Smooth muscle cell (in vitro differentiated cells): Measurements from ENCODE around the gene PDE4B. TPM values are rescaled to one million over a fixed set of nuclear protein-coding genes. Genes with fewer than 3 reads are reported as not detected.

Experiments used
- DNase-seq: peaks from one replicate; lab custom pipeline; 2025; ENCODE audit not compliant: unreplicated experiment; lab: John Stamatoyannopoulos, UW
- H2AFZ ChIP-seq: fragments of 200-600 bp; sonication (generic); 2 replicates; pipeline ENCODE4 v1.6.0; 2016; ENCODE audit warnings: antibody characterized with exemption, low read depth, mild to moderate bottlenecking
- H3F3A ChIP-seq: fragments of 200-600 bp; sonication (generic); 2 replicates; pipeline ENCODE4 v1.6.0; 2017; ENCODE audit warnings: antibody characterized with exemption, low read depth
- H3K27ac ChIP-seq: fragments of 200-600 bp; sonication (generic); 2 replicates; pipeline ENCODE4 v1.5.1; 2016; ENCODE audit warnings: low read depth, mild to moderate bottlenecking
- H3K27me3 ChIP-seq: fragments of 200-600 bp; sonication (generic); 2 replicates; pipeline ENCODE4 v1.6.1; 2016; ENCODE audit warnings: low read depth, mild to moderate bottlenecking
- H3K36me3 ChIP-seq: fragments of 200-600 bp; sonication (generic); 2 replicates; pipeline ENCODE4 v1.5.1; 2016; ENCODE audit warnings: low read depth
- H3K4me1 ChIP-seq: fragments of 200-600 bp; sonication (generic); 2 replicates; pipeline ENCODE4 v1.5.1; 2016; ENCODE audit warnings: low read depth
- H3K4me2 ChIP-seq: fragments of 200-600 bp; sonication (generic); 2 replicates; pipeline ENCODE4 v1.6.0; 2016; ENCODE audit warnings: mild to moderate bottlenecking
- H3K4me3 ChIP-seq: fragments of 200-600 bp; sonication (generic); 2 replicates; pipeline ENCODE4 v1.5.1; 2016; ENCODE audit warnings: mild to moderate bottlenecking
- H3K79me2 ChIP-seq: fragments of 200-600 bp; sonication (generic); 2 replicates; pipeline ENCODE4 v1.6.0; 2016; ENCODE audit warnings: low read depth, mild to moderate bottlenecking
- H3K9ac ChIP-seq: fragments of 200-600 bp; sonication (generic); 2 replicates; pipeline ENCODE4 v1.6.0; 2016; ENCODE audit warnings: low read depth
- H3K9me3 ChIP-seq: fragments of 200-600 bp; sonication (generic); replicated peaks from 2 replicates; pipeline ENCODE4 v1.5.1; 2016; ENCODE audit warnings: low read depth
- H4K20me1 ChIP-seq: fragments of 200-600 bp; sonication (generic); 2 replicates; pipeline ENCODE4 v1.6.0; 2016; ENCODE audit warnings: low read depth
- CTCF ChIP-seq: fragments of 200-600 bp; sonication (generic); IDR thresholded peaks from 2 replicates; pipeline ENCODE4 v1.5.1; 2017; ENCODE audit warnings: borderline replicate concordance, mild to moderate bottlenecking, antibody characterized with exemption; ENCODE audit not compliant: insufficient read depth, poor library complexity, severe bottlenecking
- WGBS: methylation state at CpG from one replicate; pipeline ENCODE4 v1.1.7; 2016; ENCODE audit warnings: low lambda C conversion rate; 5-methylcytosine and 5-hydroxymethylcytosine counted together
- polyA plus RNA-seq: library from polyadenylated mRNA; unstranded; fragments of >200 nt; fragmentation: Nextera tagmentation; extraction: Ambion mirVana; gene quantifications from 2 replicates; pipeline ENCODE4 v1.2.1, GENCODE V29; 2016
- total RNA-seq: library from RNA; depleted of rRNA; stranded (reverse); fragments of >200 nt; gene quantifications from 2 replicates; pipeline ENCODE4 v1.2.3, GENCODE V29; 2014

PDE4B gene
- total and polyA plus RNA-seq, 2 experiments from 2014 or later = 18.5 to 24.8 TPM

- DNase-seq = no peak
- Histone ChIP-seq H3K4me1 (no peaks in the 10 kb centered on the region), H3K9me3 (no peaks in the 10 kb centered on the region), H3K79me2 (no peaks in the 10 kb centered on the region), H2AFZ (no peak overlapping the region), H3K27ac (no peak overlapping the region), H3F3A (no peaks in the 10 kb centered on the region), H3K27me3 (no peaks in the 10 kb centered on the region), H3K9ac (no peak overlapping the region), H3K4me3 (no peak overlapping the region), H3K36me3 (no peaks in the 10 kb centered on the region), H3K4me2 (no peak overlapping the region), H4K20me1 (no peaks in the 10 kb centered on the region)
- 75% methylated on average over 4 of the region's 4 CpGs for WGBS
- no peak for TF ChIP-seq CTCF
These were observed 277.5 kb downstream of the PDE4B start for GRCh38 chr1:66069976-66070876.

GRCh38 chr1:66073388-66073787 lies 280.7 kb downstream of the PDE4B start:
- no peak overlapping the region for H3K9ac ChIP-seq
- 85% methylated on average over 2 of the region's 2 CpGs for WGBS
- H3K27ac ChIP-seq = no peak overlapping the region
- no peaks in the 10 kb centered on the region for H4K20me1 ChIP-seq
- no peak overlapping the region for H2AFZ ChIP-seq
- no peaks in the 10 kb centered on the region for H3K9me3 ChIP-seq
- no peak for TF ChIP-seq CTCF
- no peaks in the 10 kb centered on the region for H3K36me3 ChIP-seq
- H3K4me2 ChIP-seq = no peak overlapping the region
- no peak for DNase-seq
- H3F3A ChIP-seq = no peaks in the 10 kb centered on the region
- H3K27me3 ChIP-seq = peaks cover under 1% of the 10 kb centered on the region
- H3K4me1 ChIP-seq = no peaks in the 10 kb centered on the region
- no peak overlapping the region for H3K4me3 ChIP-seq
- no peaks in the 10 kb centered on the region for H3K79me2 ChIP-seq

GRCh38 chr1:66074147-66074546 lies 281.5 kb downstream of the PDE4B start:
- DNase-seq = no peak
- Histone ChIP-seq H3K4me2 (no peak overlapping the region), H3K9me3 (no peaks in the 10 kb centered on the region), H3K27me3 (peaks cover 8% of the 10 kb centered on the region), H2AFZ (no peak overlapping the region), H3K9ac (no peak overlapping the region), H3K4me3 (no peak overlapping the region), H3F3A (no peaks in the 10 kb centered on the region), H3K4me1 (no peaks in the 10 kb centered on the region), H4K20me1 (no peaks in the 10 kb centered on the region), H3K36me3 (no peaks in the 10 kb centered on the region), H3K27ac (no peak overlapping the region), H3K79me2 (no peaks in the 10 kb centered on the region)
- 85% methylated on average over 2 of the region's 2 CpGs for WGBS
- TF ChIP-seq CTCF = no peak

- no peak for DNase-seq
- TF ChIP-seq CTCF = no peak
- no peak overlapping the region for H3K4me3 ChIP-seq
- H3K9me3 ChIP-seq = no peaks in the 10 kb centered on the region
- no peak overlapping the region for H2AFZ ChIP-seq
- H3K9ac ChIP-seq = no peak overlapping the region
- H3F3A ChIP-seq = no peaks in the 10 kb centered on the region
- H3K79me2 ChIP-seq = no peaks in the 10 kb centered on the region
- H3K36me3 ChIP-seq = no peaks in the 10 kb centered on the region
- H4K20me1 ChIP-seq = no peaks in the 10 kb centered on the region
- H3K4me1 ChIP-seq = no peaks in the 10 kb centered on the region
- 83% methylated on average over 6 of the region's 6 CpGs for WGBS
- no peak overlapping the region for H3K27ac ChIP-seq
- peaks cover 21% of the 10 kb centered on the region for H3K27me3 ChIP-seq
- H3K4me2 ChIP-seq = no peak overlapping the region
These were observed 285.7 kb downstream of the PDE4B start for GRCh38 chr1:66078412-66078811.
